Endothelial cell (in vitro differentiated cells): ENCODE measurements around the gene NAALADL2. TPM values are rescaled to one million over a fixed set of nuclear protein-coding genes. Genes with fewer than 3 reads are reported as not detected.

Experiments
- DNase-seq: peaks from one replicate; pipeline ENCODE4 v3.0.0; 2021; ENCODE audit warnings: low spot score
- H3K27ac Mint-ChIP-seq: one replicate; pipeline ENCODE4 v1.8.0; 2021; ENCODE audit warnings: mixed read lengths, inconsistent platforms; ENCODE audit not compliant: unreplicated experiment
- H3K27me3 Mint-ChIP-seq: one replicate; pipeline ENCODE4 v1.8.0; 2021; ENCODE audit warnings: mild to moderate bottlenecking, moderate library complexity, mixed read lengths, inconsistent platforms; ENCODE audit not compliant: unreplicated experiment
- H3K36me3 Mint-ChIP-seq: one replicate; pipeline ENCODE4 v1.8.0; 2021; ENCODE audit warnings: mild to moderate bottlenecking, low read depth, mixed read lengths, inconsistent platforms; ENCODE audit not compliant: unreplicated experiment
- H3K4me1 Mint-ChIP-seq: one replicate; pipeline ENCODE4 v1.8.0; 2021; ENCODE audit warnings: mild to moderate bottlenecking, mixed read lengths, inconsistent platforms; ENCODE audit not compliant: unreplicated experiment
- H3K4me3 Mint-ChIP-seq: one replicate; pipeline ENCODE4 v1.8.0; 2021; ENCODE audit warnings: mild to moderate bottlenecking, mixed read lengths, inconsistent platforms; ENCODE audit not compliant: unreplicated experiment
- H3K9me3 Mint-ChIP-seq: one replicate; pipeline ENCODE4 v1.8.0; 2021; ENCODE audit warnings: mixed read lengths, inconsistent platforms; ENCODE audit not compliant: unreplicated experiment
- total RNA-seq: library from RNA; stranded (reverse); fragmentation: NEBNext Ultra II Directional; extraction: Animal tissue kit (Norgen Biotek cat#: 25700); gene quantifications from one replicate; pipeline ENCODE4 v1.2.1, GENCODE V29; 2021; ENCODE audit not compliant: unreplicated experiment
- TF ChIP-seq, protein P1 (sequence below): fragments of 200-600 bp; sonication (generic); IDR thresholded peaks from one replicate; pipeline ENCODE4 v1.5.0; 2021; ENCODE audit warnings: antibody characterized with exemption; ENCODE audit not compliant: unreplicated experiment

The NAALADL2 gene
- total RNA-seq, 1 donor from 2014 or later, result 3.5 TPM

DNA sequence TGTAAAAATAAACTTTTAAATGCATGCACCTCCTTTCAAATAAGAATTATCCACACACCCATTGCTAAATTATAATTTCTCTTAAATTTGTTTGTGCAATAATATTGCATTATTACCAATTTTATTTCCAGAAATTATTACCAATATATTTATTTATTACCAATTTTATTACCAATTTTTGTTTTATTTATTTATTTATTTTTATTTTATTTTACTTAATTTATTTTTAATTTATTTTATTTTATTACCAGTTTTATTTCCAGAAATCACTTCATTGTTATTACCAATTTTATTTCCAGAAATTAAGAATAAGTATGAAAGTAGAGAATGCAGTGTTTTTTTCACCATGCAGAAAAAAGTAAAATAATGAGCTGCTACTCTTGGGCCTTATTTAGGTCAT is 525.4 kb downstream of the NAALADL2 start:
- no peaks in the 10 kb centered on the region for H3K4me1 Mint-ChIP-seq
- TF ChIP-seq, protein P1, sequence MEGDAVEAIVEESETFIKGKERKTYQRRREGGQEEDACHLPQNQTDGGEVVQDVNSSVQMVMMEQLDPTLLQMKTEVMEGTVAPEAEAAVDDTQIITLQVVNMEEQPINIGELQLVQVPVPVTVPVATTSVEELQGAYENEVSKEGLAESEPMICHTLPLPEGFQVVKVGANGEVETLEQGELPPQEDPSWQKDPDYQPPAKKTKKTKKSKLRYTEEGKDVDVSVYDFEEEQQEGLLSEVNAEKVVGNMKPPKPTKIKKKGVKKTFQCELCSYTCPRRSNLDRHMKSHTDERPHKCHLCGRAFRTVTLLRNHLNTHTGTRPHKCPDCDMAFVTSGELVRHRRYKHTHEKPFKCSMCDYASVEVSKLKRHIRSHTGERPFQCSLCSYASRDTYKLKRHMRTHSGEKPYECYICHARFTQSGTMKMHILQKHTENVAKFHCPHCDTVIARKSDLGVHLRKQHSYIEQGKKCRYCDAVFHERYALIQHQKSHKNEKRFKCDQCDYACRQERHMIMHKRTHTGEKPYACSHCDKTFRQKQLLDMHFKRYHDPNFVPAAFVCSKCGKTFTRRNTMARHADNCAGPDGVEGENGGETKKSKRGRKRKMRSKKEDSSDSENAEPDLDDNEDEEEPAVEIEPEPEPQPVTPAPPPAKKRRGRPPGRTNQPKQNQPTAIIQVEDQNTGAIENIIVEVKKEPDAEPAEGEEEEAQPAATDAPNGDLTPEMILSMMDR, result no peak

DNA sequence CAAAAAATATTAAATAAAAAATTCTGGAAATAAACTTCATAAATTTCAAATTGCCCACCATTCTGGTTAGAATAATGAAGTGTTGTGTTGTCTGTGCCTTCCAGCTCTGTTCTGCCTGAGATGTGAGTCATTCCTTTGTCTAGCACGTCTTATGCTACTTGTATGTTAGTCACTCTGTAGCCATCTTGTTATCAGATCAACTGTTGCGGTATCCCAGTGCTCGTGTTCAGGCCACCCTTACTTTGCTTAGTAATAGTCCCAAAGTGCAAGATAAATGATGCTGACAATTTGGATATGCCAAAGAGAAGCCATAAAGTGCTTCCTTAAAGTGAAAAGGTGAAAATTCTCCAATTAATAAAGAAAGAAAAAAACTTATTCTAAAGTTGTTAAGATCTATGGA is 527.5 kb downstream of the NAALADL2 start:
- Mint-ChIP-seq H3K36me3 (no peaks in the 10 kb centered on the region), H3K9me3 (no peaks in the 10 kb centered on the region), H3K4me1 (no peaks in the 10 kb centered on the region), H3K4me3 (no peak overlapping the region), H3K27me3 (no peaks in the 10 kb centered on the region), H3K27ac (no peak overlapping the region)
- DNase-seq, result no peak
- TF ChIP-seq, protein P1, result no peak

More for the DNA sequence above, 525.4 kb downstream of the NAALADL2 start:
- Mint-ChIP-seq H3K4me3 (no peak overlapping the region), H3K27me3 (no peaks in the 10 kb centered on the region), H3K27ac (no peak overlapping the region), H3K36me3 (no peaks in the 10 kb centered on the region), H3K9me3 (no peaks in the 10 kb centered on the region)
- DNase-seq, result no peak

- no peaks in the 10 kb centered on the region for H3K9me3 Mint-ChIP-seq
- no peaks in the 10 kb centered on the region for H3K36me3 Mint-ChIP-seq
- H3K4me3 Mint-ChIP-seq, result no peak overlapping the region
- no peak for DNase-seq
- no peaks in the 10 kb centered on the region for H3K27me3 Mint-ChIP-seq
- no peaks in the 10 kb centered on the region for H3K4me1 Mint-ChIP-seq
- TF ChIP-seq, protein P1, result no peak
- no peak overlapping the region for H3K27ac Mint-ChIP-seq
Observed at GRCh38 chr3:175389560-175389959, 530.4 kb downstream of the NAALADL2 start.

- Mint-ChIP-seq H3K4me1 (no peaks in the 10 kb centered on the region), H3K4me3 (no peak overlapping the region), H3K27ac (no peak overlapping the region), H3K9me3 (no peaks in the 10 kb centered on the region), H3K36me3 (no peaks in the 10 kb centered on the region), H3K27me3 (no peaks in the 10 kb centered on the region)
- TF ChIP-seq, protein P1, result no peak
- no peak for DNase-seq
Observed at GRCh38 chr3:175391601-175392000, 532.5 kb downstream of the NAALADL2 start.

- H3K9me3 Mint-ChIP-seq, result no peaks in the 10 kb centered on the region
- no peaks in the 10 kb centered on the region for H3K4me1 Mint-ChIP-seq
- no peak overlapping the region for H3K27ac Mint-ChIP-seq
- no peak overlapping the region for H3K4me3 Mint-ChIP-seq
- TF ChIP-seq, protein P1, result no peak
- H3K36me3 Mint-ChIP-seq, result no peaks in the 10 kb centered on the region
- H3K27me3 Mint-ChIP-seq, result no peaks in the 10 kb centered on the region
- no peak for DNase-seq
Observed at GRCh38 chr3:175392653-175393052, 533.5 kb downstream of the NAALADL2 start.
